Right ventricle myocardium superior (tissue), 1 donor: ENCODE results near the gene SIGLEC14. TPM values are rescaled to one million over a fixed set of nuclear protein-coding genes. Genes with fewer than 3 reads are reported as not detected.
"Not testable (repeated sequence)": the region's sequence is repeated elsewhere in the genome, so short reads cannot be mapped to it uniquely, and the experiment has no call there.

Experiments used
- ATAC-seq: fragments of 200-7000 bp; cut with Tn5 transposase; one replicate; pipeline ENCODE4 v1.9.1; 2020; ENCODE audit warnings: mild to moderate bottlenecking; ENCODE audit not compliant: poor library complexity
- DNase-seq: peaks from one replicate; pipeline ENCODE4 v3.0.0-alpha.2; 2020
- intact Hi-C: fragments of 100-400 bp; cut with DNase I; formaldehyde crosslinking; loops from one replicate; pipeline ENCODE4 v1.11.2; 2022
- total RNA-seq: library from RNA; stranded (reverse); fragmentation: NEBNext Ultra II Directional; extraction: Animal tissue kit (Norgen Biotek cat#: 25700); gene quantifications from one replicate; pipeline ENCODE4 v1.2.1, GENCODE V29; 2021
- donor health status: DM: no; HTN: yes; CAD: no; lungs with severe emphysema.

The SIGLEC14 gene
- total RNA-seq, 1 donor from 2014 or later: 1.00 TPM

DNA sequence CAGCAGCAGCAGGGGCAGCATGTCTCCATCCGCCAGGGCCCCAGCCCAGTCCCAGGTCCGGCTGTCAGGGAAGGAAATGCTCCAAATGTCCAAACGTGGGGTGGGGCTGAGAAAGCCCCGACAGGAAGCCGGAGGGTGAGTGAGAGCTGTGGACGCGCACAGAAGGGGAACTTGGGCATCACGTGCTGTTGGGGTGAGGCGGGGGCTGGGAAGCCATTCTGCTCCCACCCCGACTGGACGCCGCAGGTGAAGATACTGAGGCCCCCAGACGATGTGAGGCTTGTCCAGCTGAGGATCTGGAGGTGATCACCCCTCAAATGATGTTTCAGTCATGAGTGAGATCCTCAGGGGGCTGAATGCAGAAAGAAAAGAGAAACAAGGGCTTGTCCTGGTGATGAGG is 16.3 kb downstream of the SIGLEC14 start, which contains the start of gene SIGLEC5:
Gene SIGLEC5 (minus strand): TSS at position 87 of the 400 bp plus-strand sequence. CDS start 66 bp downstream, at position 21.
- intact Hi-C loops: not testable (repeated sequence)
- DNase-seq: peak; percentile 46
- peak; percentile 48 for ATAC-seq

DNA sequence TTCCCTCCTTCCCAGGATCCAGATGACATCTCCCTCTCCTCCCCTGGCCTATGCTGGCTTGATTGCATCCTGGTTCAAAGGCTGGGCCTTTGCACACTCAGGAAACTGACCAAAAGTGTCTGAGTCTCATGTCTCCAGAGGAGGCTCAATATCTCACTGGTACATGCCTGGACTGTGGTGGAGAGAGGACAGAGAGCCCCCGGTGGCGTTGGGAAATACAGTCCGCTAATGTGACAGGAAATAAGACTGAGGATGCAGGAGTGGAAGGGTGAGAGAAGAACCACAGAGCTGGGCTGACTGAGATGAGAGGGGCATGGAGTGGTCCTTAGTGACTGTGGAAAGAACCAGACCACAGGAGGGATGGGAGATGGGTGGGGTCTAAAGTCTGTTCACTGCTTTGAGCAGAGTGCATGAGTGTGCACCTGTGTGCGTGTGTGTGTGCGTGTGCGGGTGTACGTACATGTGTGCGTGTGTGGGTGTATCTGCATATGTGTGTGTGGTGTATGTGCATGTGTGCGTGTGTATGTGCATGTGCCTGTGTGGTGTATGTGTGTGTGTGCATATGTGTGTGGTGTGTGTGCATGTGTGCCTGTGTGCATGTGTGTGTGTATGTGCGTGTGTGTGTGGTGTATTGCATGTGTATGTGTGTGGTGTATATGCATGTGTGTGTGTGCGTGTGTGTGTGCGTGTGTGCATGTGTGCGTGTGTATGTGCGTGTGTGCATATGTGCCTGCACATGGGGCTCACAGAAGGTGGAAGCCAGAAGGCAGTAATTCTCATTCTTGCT is 18.3 kb downstream of the SIGLEC14 start:
- DNase-seq (no peak), ATAC-seq (no peak)
- intact Hi-C loops: no loop called here

DNA sequence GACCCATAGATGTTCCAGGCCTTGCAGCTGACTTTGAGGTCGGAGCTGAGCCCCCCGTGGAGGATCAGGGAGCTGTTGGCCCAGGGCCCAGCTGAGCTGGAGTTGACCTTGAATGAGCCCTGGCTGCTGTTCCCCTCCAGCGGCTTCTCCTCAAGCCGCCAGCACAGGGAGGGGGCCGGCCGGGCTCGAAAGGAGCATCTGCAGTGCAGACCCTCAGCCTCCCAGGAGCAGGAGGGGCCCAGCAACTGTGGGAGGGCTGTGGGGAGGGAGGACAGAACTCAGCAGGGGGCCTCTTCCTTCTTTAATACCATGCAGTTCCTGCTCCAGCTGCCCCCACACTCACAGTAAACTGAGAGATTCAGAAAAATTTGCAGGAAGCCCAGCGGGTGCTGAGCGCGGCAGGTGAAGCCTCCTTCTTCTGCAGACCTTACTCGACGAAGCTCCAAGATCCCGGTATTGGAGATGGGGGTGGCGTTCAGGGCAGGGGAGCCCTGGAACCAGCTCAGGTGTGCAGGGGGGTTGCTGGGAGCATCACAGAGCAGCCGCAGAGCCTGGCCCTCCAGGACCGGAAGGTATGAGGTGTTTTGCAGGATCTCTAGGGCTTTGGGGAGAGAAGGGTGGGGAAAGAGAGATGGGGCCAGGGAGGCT is 19.0 kb downstream of the SIGLEC14 start:
- DNase-seq: no peak
- intact Hi-C loops: no loop called here
- ATAC-seq: no peak

DNA sequence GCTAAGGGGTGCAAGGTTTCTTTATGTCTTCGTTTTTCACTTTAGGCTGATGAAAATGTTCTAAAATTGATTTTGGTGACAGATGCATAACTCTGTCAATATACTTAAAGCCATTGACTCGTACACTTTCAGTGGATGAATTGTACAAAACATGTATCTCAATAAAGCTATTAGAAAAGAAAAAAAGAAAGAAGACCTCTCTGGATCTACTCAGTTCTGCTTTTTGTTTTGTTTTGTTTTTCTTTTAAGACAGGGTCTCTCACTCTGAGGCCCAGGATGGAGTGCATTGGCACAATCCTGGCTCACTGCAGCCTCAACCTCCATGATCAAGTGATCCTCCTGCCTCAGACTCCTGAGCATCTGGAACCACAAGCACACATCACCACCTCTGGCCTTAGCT is 19.9 kb downstream of the SIGLEC14 start:
- ATAC-seq (no peak), DNase-seq (no peak)
- intact Hi-C loops: no loop called here

DNA sequence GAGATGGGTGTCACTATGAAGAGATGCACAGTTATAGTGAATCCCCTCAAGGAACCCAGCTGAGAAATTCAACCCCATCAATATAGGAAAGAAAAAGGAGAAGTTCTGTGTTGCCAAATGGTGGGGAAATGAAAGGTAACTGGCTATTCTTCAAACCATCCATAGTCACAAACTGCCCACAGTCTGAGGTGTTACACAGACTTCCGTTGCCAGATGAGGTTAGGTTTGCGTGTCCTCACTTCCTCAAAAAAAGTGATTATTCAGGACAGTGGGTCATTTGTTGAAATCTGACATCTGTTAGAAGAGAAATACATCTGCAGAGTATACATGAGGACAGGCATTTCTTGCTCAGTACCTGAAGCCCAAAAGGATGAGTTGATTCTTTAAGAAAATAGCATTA is 25.4 kb downstream of the SIGLEC14 start:
- no peak for DNase-seq
- intact Hi-C loops: no loop called here
- ATAC-seq: no peak

GRCh38 chr19:51615991-51616390 is 30.6 kb downstream of the SIGLEC14 start:
- no peak for DNase-seq
- no peak for ATAC-seq
- intact Hi-C loops: no loop called here

DNA sequence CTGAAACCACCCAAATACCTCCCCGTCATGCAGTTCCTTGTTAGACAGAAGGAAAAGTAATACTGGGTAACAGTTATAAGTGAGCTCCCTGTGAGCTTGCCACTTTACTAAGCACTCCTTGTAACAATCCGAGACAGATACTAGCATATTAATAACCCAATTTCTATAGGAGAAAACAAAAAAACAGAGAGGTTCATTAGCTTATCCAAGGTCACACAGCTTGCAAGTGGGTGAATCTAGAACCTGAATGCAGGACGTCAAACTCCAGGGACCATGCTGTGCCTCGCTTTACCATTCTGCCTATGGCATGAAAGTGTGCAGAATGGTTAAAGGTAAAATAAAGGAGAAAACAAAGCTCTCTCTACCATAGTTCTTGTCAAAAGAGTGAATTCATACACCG is 31.8 kb downstream of the SIGLEC14 start:
- DNase-seq (no peak), ATAC-seq (no peak)
- intact Hi-C loops: no loop called here

GRCh38 chr19:51610576-51610975 is 36.0 kb downstream of the SIGLEC14 start:
- intact Hi-C loops: no loop called here
- no peak for ATAC-seq
- DNase-seq: no peak

DNA sequence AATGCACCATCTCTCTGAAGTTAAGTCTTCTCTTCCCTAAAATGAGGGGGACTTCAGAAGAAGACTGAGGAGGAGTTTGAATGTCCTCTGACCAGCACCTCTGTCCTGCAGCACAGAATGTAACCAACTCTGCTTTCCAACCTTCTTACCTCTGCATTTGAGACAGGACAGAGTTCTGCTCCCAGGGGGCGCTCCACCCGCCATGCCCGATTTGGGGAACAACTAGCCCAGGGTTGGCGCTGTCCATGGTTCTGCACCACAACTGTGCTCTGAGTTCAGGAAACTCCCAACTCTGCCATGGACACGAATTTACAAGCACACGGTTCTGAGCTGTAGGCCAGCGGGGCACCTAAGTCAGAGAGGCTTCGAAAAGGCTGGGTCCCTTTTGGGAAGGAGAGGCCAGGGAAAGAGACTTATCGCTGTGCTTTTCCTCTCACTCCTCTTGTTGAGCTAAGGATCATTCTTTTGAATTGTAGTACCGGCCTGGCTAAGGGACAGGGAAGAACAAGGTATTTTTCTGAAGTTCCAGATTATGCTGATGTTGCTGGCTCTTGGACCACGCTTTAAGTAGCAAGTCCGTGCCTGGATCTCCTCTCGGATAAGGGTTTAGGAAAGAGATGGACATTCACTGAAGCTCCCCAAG is 38.6 kb downstream of the SIGLEC14 start:
- intact Hi-C loops: no loop called here
- ATAC-seq (peak; percentile 53), DNase-seq (peak; percentile 91)

DNA sequence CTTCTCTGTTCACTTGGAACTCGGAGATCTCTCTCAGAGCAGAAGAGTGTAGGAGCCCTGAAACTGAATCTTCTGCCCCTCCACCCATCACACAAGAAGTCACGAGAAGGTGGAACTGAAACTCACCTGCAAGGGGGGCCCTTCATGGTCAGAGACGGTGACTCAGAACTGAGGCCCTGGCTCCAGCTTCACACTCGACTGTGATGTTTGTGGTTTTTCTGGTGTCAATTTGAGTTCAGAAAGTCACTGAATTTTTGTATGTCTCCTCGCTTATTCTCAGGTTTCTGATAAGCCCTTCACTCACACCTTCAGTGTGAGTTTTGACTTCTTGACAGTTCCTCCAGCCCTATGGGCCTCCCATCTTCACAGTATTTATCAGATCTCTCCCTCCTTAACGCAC is 39.5 kb downstream of the SIGLEC14 start:
- DNase-seq: no peak
- intact Hi-C loops: no loop called here
- no peak for ATAC-seq

DNA sequence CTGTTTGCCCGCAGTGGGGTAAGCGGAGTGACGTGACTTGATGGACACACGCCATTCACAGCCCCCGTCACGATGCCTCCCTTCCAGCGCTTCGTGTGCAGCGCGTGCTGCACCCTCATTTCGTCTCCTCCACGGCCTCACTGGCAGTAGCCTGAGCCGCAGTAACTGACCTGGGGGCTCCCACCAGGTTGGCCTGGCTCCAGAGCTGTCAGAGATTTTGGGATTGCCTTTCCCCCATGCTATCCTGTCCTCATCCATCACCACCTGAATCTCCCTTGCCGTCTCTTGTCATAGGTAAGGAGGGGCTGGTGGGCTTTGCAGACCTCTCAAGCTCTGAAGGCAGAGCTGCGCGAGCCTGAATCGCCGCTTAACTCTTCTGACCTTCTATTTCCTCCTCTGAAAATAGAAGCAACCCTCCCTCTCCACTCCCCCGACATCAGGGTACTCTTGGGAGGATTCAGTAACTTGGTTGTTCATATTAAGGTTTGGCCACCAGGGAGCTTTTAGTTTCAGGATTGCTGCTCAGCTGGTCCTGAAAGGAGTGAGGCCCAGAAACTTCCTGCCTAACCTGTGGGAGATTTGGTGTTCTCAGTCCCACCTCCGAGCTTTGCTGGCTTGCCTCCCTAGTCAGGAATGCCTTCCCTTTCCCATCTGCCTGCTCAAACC is 44.3 kb downstream of the SIGLEC14 start:
- intact Hi-C loops: no loop called here
- ATAC-seq (no peak), DNase-seq (no peak)

GRCh38 chr19:51600940-51601580 is 45.6 kb downstream of the SIGLEC14 start:
- intact Hi-C loops: no loop called here
- DNase-seq (no peak), ATAC-seq (no peak)

GRCh38 chr19:51599084-51599483 is 47.5 kb downstream of the SIGLEC14 start:
- DNase-seq: no peak
- ATAC-seq: no peak
- intact Hi-C loops: no loop called here

DNA sequence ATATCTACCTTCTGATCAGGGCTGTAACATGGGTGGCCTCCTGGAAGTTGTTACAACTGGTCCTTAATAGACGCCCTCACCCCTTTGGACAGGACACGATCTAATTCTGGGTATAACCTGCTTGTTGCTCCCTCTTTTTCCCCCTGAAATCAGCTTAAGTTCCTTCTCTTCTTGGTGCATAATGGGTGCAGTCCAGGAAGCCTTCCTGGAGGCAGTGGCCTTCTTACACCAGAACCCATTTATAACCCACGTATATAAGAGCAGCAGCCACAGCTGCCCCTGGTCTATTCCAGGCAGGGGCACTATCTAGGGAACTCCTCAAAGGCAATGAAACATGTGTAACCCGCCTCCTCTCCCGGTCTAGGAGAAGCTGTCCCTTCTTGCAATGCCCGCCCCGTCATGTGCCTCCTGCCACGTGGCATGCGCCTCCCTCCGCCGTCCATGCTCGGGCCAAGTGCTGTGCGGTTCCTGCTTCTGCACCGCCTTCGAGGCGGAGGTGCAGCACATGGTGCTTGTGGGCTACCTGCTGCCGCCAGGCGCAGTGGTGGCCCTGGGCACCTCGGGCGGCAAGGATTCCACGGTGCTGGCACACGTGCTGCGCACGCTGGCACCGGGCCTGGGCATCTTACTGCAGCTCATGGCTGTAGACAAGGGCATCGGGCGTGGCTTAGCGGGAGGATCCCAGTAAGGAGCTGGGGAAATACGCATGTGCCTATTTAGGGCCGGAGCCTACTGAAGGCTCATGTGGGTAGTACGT is 48.3 kb downstream of the SIGLEC14 start:
- intact Hi-C loops: no loop called here
- no peak for DNase-seq
- ATAC-seq: no peak

- intact Hi-C loops: no loop called here
- DNase-seq (no peak), ATAC-seq (no peak)
These were observed 51.1 kb downstream of the SIGLEC14 start for GRCh38 chr19:51595190-51596175.

DNA sequence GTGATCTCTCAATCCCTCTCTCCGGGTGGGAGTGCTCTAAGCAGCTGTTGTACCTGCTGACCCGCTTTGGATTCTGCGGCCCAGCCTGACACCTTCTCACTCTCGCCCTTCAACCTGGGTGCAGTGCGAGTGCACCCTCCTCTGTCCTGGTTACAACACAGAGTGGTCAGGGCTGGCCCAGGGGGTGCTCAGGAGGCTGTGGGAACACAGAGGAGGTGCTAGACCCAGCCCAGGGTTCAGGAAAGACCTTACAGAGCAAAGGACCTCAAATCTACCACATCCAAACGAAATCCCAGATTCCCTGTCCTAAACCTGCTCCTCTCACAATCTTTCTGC is 51.9 kb downstream of the SIGLEC14 start:
- ATAC-seq (peak; percentile 7), DNase-seq (no peak)
- intact Hi-C loops: no loop called here
